HUDEP-2 (cell line): ENCODE data around the gene FAM219A.
"Not testable (repeated sequence)": the region's sequence is repeated elsewhere in the genome, so short reads cannot be mapped to it uniquely, and the experiment has no call there.

ENCODE experiments used
- DNase-seq, 76 experiments: peaks; one replicate each; lab custom pipeline; 2025; ENCODE audit not compliant: unreplicated experiment in 76 of 76; lab: John Stamatoyannopoulos, UW

Gene FAM219A

DNA sequence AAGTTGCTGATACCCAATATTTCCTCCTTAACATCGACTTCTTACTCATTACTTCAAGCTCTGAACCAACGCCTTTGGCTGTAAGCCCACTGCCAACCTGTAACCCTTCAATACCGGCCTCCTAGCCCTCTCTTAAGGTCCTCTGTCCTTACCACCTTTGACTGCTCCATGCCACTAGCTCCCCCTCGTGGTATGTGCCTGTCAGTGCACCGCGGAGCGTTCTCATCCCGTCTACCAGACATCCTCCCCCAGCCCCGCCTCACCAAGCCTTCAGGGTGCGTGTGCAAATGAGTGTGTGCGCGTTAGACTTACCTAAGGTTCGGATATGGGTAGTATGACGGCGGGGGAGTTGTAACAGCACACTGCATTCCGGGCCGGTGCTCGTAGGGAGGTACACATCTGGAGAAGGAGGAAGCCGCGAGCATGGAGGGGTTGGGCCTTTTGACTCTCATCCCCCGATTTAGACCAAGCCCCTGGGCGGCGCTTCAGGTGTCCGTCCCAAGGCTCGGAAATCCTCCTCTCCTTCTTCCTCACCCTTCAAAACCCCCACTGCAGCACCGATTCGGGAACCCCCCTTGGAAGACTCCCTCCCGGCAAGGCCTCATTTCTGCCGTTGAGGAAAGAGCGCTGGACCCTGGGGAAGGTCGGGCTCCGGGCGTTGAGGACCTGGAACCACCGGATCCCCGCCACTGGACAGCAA lies 78.9 kb downstream of the FAM219A start:
- DNase-seq: peak in 73 of 76 experiments; percentile 16 to 89 (median 72)

DNA sequence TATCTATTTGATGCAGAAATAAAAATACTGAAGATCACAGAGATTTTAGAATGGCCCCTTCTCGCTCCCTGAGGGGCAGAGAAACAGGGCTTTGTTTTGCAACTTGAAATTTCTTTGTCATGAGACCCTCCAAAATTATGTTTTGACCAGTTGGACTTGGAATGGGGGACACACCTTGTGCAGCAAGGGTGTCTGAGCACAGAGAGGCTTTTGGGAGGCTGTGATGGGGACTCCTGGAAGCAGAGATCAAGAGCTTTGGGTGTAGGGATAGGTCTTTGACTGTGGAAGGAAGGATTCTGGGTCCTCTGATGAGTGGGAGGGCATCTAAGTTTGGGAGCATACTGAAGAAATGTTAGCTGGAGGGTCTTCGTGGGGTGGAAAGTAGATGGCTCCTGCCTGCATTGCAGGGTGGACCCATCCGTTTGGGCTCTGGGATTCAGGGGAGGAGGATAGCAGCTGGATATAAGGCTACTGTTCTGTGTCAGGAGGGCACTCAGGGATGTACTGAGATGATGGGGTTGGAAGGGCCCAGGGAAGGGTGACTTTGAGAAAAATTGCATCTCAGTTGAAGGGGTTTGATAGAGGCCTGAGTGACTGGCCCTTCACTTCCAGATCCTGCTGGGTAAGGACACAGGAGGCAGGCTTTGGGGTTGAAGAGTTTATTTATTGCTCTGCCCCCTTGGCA lies 79.9 kb downstream of the FAM219A start:
- no peak for DNase-seq

DNA sequence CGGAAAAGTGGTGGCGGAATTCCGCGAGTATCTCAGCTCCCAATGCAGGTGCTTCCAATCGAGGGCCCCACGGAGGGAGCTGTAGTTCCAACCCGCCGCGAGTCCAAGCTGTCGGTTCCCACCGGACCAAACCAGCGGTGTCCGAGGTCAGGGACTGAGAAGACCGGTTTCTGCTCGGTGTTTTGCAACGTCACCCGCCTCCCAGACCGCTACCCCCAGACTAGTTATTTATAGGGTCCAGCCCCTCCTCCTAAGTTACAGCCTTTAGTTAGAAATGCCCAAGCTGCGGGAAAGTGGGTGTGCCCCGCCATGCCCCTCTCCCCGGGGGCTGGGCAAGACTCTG lies 81.0 kb downstream of the FAM219A start:
- no peak for DNase-seq

- peak in 75 of 76 experiments; percentile 8 to 96 (median 91) for DNase-seq
These were observed 81.6 kb downstream of the FAM219A start, which contains the start of gene MYORG for GRCh38 chr9:34376596-34377403. TSS of gene MYORG (minus strand) at chr9:34376898. CDS start at chr9:34372943, 3,955 bp downstream.

GRCh38 chr9:34375901-34376595 lies 82.3 kb downstream of the FAM219A start:
- peak in 20 of 76 experiments; percentile 4 to 30 (median 16) for DNase-seq

DNA sequence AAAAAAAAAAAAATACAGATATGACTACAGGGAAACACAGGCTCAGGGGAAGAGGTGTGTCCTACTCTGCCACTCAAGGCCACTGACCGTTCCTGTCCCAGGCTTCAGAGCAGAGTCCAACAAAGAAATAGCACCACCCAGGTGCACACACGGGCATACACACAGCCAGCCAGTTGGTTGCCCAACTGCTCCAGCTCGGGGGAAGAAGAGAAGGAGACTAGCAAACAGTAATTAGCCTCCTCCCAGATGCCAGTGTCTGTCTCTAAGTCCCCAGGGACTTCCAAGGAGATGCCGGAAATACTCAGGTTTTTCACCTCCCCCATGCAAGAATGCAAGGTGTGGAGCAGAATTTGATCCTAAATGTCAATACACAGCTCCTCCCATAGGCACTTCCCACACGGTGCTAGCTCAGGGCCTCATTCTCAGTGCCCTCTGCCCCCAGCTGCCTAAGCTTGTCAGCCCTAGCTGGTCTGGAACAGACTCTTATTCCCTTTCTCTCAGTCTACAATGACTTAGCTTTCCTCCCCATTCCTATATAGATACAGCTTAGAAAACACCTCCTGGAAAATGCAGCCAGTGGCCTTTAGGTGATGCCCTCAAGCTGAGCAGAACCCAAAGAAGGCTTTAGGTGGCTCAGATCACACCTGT lies 83.3 kb downstream of the FAM219A start:
- DNase-seq: no peak

DNA sequence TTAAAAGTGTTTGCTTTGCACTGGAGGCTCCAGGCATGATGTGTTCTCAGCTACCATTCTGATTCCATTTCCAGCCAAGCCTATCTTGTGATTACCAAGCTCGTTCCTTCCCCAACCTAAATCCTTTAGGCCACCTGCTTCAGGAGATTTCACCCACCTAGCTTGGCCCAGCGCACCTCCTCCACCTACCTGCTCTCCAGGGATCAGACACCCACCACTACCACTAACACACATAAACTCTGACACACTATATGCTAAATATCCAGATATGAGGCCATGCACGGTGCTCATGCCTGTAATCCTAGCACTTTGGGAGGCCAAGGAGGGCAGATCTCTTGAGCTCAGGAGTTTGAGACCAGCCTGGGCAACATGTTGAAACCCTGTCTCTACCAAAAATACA lies 84.0 kb downstream of the FAM219A start:
- DNase-seq: no peak

- no peak for DNase-seq
These were observed 84.6 kb downstream of the FAM219A start for GRCh38 chr9:34373749-34374148.

DNA sequence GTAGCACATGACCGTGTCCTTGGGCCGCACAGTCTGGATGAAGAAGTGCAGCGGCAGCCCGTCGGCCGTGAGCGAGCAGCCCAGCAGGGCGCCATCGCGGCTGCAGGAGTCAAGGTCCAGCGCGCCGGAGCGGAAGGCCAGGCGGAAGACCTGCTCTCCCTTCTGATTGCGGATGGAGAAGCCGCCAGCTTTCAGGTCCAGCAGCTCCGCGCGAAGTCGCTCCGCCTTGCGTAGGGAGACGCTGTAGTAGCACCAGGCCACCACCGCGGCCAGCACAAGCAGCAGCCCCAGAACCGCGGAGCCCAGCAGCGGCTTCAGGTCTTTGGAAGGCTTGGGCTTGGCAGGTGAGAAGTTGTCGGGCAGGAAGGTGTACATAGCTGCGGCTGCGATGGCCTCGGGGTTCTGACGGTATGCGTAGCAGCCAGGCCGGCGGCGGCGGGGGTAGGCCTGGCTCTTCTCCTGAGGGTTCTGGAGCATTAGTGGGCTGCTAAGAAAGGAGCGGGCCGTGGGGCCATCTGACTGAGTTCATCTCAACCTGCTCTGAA lies 85.8 kb downstream of the FAM219A start:
- no peak for DNase-seq

DNA sequence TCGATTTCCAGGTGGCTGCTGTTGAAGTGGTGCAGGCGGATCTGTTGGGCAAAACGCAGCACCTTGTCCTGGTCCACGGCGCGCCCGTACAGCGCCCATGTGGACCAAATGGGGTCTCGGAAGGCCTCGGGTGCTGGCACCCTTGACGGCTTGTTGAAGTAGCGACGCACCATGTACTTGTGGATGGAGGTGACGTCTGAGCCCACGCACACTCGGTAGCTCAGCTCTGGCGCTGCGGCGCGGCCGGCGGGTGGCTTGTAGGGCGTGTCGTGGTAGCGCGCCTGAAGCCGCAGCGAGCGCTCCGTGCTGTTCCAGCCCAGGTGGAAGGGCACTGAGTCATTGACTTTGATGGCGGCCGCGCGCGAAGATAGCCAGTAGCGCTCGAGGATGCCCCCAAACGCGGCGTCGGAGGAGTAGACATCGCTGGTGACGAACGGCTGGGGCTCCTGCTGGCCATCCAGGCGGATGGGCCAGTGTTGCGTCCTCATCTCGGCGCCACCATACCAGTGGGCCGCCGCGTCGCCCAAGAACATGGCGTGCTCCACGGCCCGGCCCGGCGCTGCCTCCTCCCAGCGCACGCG lies 86.4 kb downstream of the FAM219A start:
- DNase-seq: no peak

GRCh38 chr9:34370970-34371880 lies 87.1 kb downstream of the FAM219A start:
- no peak for DNase-seq

DNA sequence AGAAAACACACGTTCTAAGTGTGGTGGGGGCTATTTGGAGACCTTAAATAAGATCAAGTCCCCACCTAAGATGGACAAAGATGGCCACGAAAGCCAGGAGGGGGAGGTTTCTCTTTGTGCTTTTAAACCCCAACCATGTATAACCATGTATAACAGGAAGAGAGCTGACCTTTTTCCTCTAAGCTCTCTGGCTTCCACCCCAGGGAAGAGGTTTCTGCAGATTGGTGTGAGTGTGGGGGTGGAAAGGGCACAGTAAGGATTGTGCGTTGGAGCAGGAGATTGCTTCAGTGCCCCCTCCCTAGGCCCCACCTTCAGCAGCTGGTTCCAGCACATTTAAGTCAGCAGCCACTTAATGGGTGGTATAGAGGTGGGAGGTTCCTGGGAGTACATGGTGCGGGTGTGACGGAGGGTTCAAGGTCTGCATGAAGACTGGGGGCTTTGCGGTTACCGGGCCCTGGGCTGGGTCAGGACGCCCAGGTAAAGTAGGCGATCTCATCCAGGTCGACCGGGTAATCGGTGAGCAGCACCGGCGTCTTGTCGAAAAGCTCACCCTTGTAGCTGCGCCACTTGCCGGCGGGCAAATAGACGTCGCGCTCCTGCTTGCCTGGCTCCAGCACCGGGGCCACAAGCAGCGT lies 87.9 kb downstream of the FAM219A start:
- no peak for DNase-seq

DNA sequence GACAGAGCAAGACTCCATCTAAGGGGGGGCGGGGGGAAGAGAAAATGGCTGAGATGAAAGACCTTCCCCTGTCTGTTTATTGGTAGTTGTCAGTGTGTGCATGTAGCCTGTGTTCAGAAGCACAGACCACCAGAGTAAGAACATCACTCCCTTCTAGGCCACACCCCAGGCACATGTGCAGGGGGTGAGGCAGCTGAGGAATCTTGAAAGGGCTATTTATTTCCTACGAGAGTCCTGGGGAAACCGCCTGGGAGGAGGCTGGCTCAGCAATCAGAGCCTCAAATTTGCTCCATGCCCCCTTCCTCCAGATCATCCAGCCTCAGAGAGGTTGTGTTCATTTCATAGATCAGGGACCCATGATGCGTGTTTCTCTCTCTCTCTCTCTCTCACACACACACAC lies 88.7 kb downstream of the FAM219A start:
- DNase-seq: no peak

DNA sequence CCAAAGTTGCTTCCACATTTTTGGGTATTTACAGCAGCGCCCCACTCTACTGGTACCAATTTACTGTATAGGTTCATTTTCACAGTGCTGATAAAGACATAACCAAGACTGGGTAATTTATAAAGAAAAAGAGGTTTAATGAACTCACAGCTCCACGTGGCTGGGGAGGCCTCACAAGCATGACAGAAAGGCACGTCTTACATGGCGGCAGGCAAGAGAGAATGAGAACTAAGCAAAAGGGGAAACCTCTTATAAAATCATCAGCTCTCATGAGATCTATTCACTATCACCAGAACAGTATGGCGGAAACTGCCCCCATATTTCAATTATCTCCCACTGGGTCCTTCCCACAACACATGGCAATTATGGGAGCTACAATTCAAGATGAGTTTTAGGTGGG lies 89.6 kb downstream of the FAM219A start:
- not testable (repeated sequence) for DNase-seq

GRCh38 chr9:34367751-34368410 lies 90.5 kb downstream of the FAM219A start:
- DNase-seq: not testable (repeated sequence)

DNA sequence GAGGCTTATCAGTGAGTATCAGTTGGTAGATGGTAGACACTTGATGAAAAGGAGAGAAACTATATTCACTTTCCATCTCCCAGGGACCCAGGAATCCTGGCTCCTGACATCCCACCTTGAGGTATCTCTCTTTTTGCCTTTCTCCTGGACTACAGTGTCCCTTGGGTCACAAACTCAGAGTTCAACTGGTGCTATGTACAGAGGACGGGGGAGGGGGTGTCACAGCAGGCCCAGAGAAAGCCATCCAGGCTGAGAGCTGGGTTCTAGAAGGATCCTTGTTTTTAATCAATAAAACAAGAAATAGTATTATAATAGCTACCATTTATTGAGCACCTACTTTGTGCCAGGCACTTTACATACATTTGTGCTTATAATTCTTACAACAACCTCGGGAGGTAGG lies 92.0 kb downstream of the FAM219A start:
- no peak for DNase-seq

- no peak for DNase-seq
These were observed 93.1 kb downstream of the FAM219A start for GRCh38 chr9:34365282-34365681.
